Loucy (cell line): ENCODE data around the gene NETO2.

ENCODE experiments used
- H2AFZ ChIP-seq: fragments of 200-600 bp; sonication (generic); 2 replicates; pipeline ENCODE4 v1.6.0; 2016; ENCODE audit warnings: antibody characterized with exemption, mild to moderate bottlenecking, low read length, moderate library complexity
- H3F3A ChIP-seq: fragments of 200-600 bp; 2 replicates; pipeline ENCODE4 v1.6.0; 2016; ENCODE audit warnings: antibody characterized with exemption, low read depth, mild to moderate bottlenecking
- H3K27me3 ChIP-seq: fragments of 200-600 bp; sonication (generic); 2 replicates; pipeline ENCODE4 v1.6.1; 2014; ENCODE audit warnings: low read length, mild to moderate bottlenecking; ENCODE audit not compliant: insufficient read depth, poor library complexity, severe bottlenecking
- H3K36me3 ChIP-seq: fragments of 200-600 bp; sonication (generic); 2 replicates; pipeline ENCODE4 v1.6.1; 2016; ENCODE audit warnings: low read length; ENCODE audit not compliant: insufficient read depth
- H3K4me1 ChIP-seq: fragments of 200-600 bp; sonication (generic); 2 replicates; pipeline ENCODE4 v1.5.1; 2014; ENCODE audit warnings: low read length, mild to moderate bottlenecking; ENCODE audit not compliant: insufficient read depth, poor library complexity, severe bottlenecking
- H3K4me2 ChIP-seq: fragments of 200-600 bp; sonication (generic); 2 replicates; pipeline ENCODE4 v1.6.0; 2014; ENCODE audit warnings: antibody characterized with exemption, low read length, low read depth, mild to moderate bottlenecking; ENCODE audit not compliant: poor library complexity, severe bottlenecking
- H3K4me3 ChIP-seq: fragments of 200-600 bp; sonication (generic); 2 replicates; pipeline ENCODE4 v1.5.1; 2014; ENCODE audit warnings: low read length, mild to moderate bottlenecking, mixed read lengths; ENCODE audit not compliant: poor library complexity, severe bottlenecking
- H3K79me2 ChIP-seq: fragments of 200-600 bp; sonication (generic); 2 replicates; pipeline ENCODE4 v1.6.1; 2014; ENCODE audit warnings: low read length; ENCODE audit not compliant: insufficient read depth
- H3K9ac ChIP-seq: fragments of 200-600 bp; sonication (generic); 2 replicates; pipeline ENCODE4 v1.6.0; 2014; ENCODE audit warnings: mild to moderate bottlenecking, low read depth, low read length, moderate library complexity; ENCODE audit not compliant: poor library complexity, severe bottlenecking
- H3K9me2 ChIP-seq: fragments of 200-600 bp; sonication (generic); replicated peaks from 2 replicates; pipeline ENCODE4 v1.6.1; 2016; ENCODE audit warnings: low read depth, low read length, mixed read lengths
- H3K9me3 ChIP-seq: fragments of 200-600 bp; sonication (generic); 2 replicates; pipeline ENCODE4 v1.6.1; 2014; ENCODE audit warnings: mild to moderate bottlenecking, antibody characterized with exemption, low read length, low read depth; ENCODE audit not compliant: insufficient read depth
- H4K20me1 ChIP-seq: fragments of 200-600 bp; sonication (generic); 2 replicates; pipeline ENCODE4 v1.6.0; 2014; ENCODE audit warnings: antibody characterized with exemption, low read length, mild to moderate bottlenecking; ENCODE audit not compliant: insufficient read depth, poor library complexity, severe bottlenecking
- CTCF ChIP-seq: fragments of 200-600 bp; sonication (generic); conservative IDR thresholded peaks from 2 replicates; pipeline ENCODE4 v1.5.1; 2014; ENCODE audit warnings: mild to moderate bottlenecking, antibody characterized with exemption, low read length
- EZH2phosphoT487 ChIP-seq: fragments of 200-600 bp; IDR thresholded peaks from 2 replicates; pipeline ENCODE4 v1.6.1; 2018; ENCODE audit warnings: antibody characterized with exemption, mild to moderate bottlenecking, moderate library complexity, borderline replicate concordance

NETO2 gene

DNA sequence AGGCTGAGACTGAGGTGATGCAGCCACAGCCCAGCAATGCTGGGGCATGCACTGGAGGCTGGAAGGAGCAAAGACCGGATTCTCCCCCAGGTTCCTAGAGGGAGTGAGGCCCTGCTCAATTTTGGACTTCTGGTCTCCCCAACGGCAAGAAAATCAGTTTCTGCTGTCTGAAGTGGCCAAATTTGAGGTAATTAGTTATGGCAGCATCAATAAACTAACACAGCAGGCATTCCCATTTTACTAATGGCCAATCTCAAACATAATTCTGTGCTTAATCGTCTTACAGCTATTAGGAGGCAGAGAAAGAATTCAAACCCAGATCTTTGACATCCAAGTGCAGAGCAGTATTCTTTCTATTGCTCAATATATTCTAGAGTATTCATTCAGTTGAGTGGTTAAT lies 16.2 kb downstream of the NETO2 start:
- TF ChIP-seq CTCF = no peak
- TF ChIP-seq EZH2phosphoT487 = no peak
- H4K20me1 ChIP-seq = no peaks in the 10 kb centered on the region
- H3K4me1 ChIP-seq = peaks cover 9% of the 10 kb centered on the region
- no peak overlapping the region for H3K4me3 ChIP-seq
- no peaks in the 10 kb centered on the region for H3K36me3 ChIP-seq
- no peaks in the 10 kb centered on the region for H3K9me3 ChIP-seq
- H3K4me2 ChIP-seq = no peak overlapping the region
- no peaks in the 10 kb centered on the region for H3K79me2 ChIP-seq
- H3F3A ChIP-seq = no peaks in the 10 kb centered on the region
- no peak overlapping the region for H3K9ac ChIP-seq
- H3K9me2 ChIP-seq = no peaks in the 10 kb centered on the region
- H3K27me3 ChIP-seq = no peaks in the 10 kb centered on the region
- H2AFZ ChIP-seq = no peak overlapping the region

GRCh38 chr16:47125757-47126156 lies 18.0 kb downstream of the NETO2 start:
- Histone ChIP-seq H2AFZ (no peak overlapping the region), H3K36me3 (no peaks in the 10 kb centered on the region), H3K27me3 (no peaks in the 10 kb centered on the region), H3K9me2 (no peaks in the 10 kb centered on the region), H3K9me3 (no peaks in the 10 kb centered on the region), H3K4me1 (peaks cover 9% of the 10 kb centered on the region), H3K79me2 (no peaks in the 10 kb centered on the region), H3K4me3 (no peak overlapping the region), H3F3A (no peaks in the 10 kb centered on the region), H3K9ac (no peak overlapping the region), H4K20me1 (no peaks in the 10 kb centered on the region), H3K4me2 (no peak overlapping the region)
- TF ChIP-seq EZH2phosphoT487 (no peak), CTCF (no peak)

DNA sequence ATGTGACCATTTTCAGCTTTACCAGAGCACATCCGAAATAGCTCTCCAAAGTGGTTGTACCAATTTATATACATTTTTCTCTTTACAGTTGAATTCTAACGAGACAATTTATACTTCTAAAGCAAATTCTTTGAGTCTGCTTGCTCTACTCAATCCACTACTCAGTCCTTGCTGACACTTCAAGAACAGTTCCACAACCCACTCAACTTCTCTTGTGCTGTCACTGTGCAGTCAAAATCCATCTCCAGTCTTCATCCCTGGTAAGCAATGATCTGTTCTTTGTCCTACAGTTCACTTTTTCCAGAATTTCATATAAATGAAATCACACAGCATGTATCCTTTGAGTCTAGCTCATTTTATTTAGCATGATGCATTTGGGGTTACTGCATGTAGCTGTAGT lies 30.6 kb downstream of the NETO2 start:
- Histone ChIP-seq H3K9ac (no peak overlapping the region), H3K9me2 (no peaks in the 10 kb centered on the region), H2AFZ (no peak overlapping the region), H3K4me2 (no peak overlapping the region), H4K20me1 (no peaks in the 10 kb centered on the region), H3K79me2 (no peaks in the 10 kb centered on the region), H3K4me3 (no peak overlapping the region), H3K9me3 (no peaks in the 10 kb centered on the region), H3K36me3 (no peaks in the 10 kb centered on the region), H3F3A (no peaks in the 10 kb centered on the region), H3K27me3 (no peaks in the 10 kb centered on the region), H3K4me1 (no peaks in the 10 kb centered on the region)
- TF ChIP-seq EZH2phosphoT487 (no peak), CTCF (no peak)
